Esophagus squamous epithelium (tissue), 5 donors: ENCODE measurements around the gene PCDHGC4. TPM values are rescaled to one million over a fixed set of nuclear protein-coding genes. Genes with fewer than 3 reads are reported as not detected.
A peak's percentile ranks its signal among the peaks of the same experiment; 100 is the strongest.

ENCODE experiments used
- DNase-seq: peaks from one replicate; lab custom pipeline; 2025; lab: John Stamatoyannopoulos, UW
- H3K27ac ChIP-seq, 4 donors: fragments of 200-600 bp; sonication (generic); one replicate each; pipeline ENCODE4 v1.5.1; 2016 to 2019; ENCODE audit warnings: mild to moderate bottlenecking in 1 of 4
- H3K27me3 ChIP-seq, 4 donors: fragments of 200-600 bp; sonication (generic); 1 replicate in 3 of 4; 2 replicates in 1 of 4; pipeline versions ENCODE4 v1.5.1 to v1.6.0; 2017 to 2021; ENCODE audit warnings: antibody characterized with exemption in 1 of 4
- H3K36me3 ChIP-seq, 3 donors: fragments of 200-600 bp; sonication (generic); one replicate each; pipeline ENCODE4 v1.5.1; 2016 to 2019
- H3K4me1 ChIP-seq, 3 donors: fragments of 200-600 bp; sonication (generic); one replicate each; pipeline ENCODE4 v1.5.1; 2017 to 2019
- H3K4me3 ChIP-seq, 4 donors: fragments of 200-600 bp; sonication (generic); 1 replicate in 3 of 4; 2 replicates in 1 of 4; pipeline ENCODE4 v1.5.1; 2016 to 2019; ENCODE audit warnings: mild to moderate bottlenecking in 2 of 4, moderate library complexity in 1 of 4
- H3K9me3 ChIP-seq, 3 donors: fragments of 200-600 bp; sonication (generic); one replicate each; pipeline ENCODE4 v1.5.1; 2016 to 2019
- POLR2A ChIP-seq, 4 donors: fragments of 450-650 bp; IDR thresholded peaks; one replicate each; pipeline ENCODE4 v1.6.1; 2017; ENCODE audit warnings: antibody characterized with exemption in 4 of 4, mild to moderate bottlenecking in 4 of 4, moderate library complexity in 3 of 4
- WGBS, 2 donors: methylation state at CpG; one replicate each; pipeline ENCODE4 v1.1.5; 2018; 5-methylcytosine and 5-hydroxymethylcytosine counted together
- intact Hi-C: fragments of 100-400 bp; cut with DNase I; formaldehyde crosslinking; loops from one replicate; pipeline ENCODE4 v1.15.0; 2022
- total RNA-seq, 4 donors: library from RNA; depleted of rRNA; stranded (reverse); fragments of >200 nt; gene quantifications; one replicate each; pipeline ENCODE4 v1.1.0, GENCODE V29; 2016
- TF ChIP-seq, protein P1 (sequence below), 6 experiments: fragments of 450-650 bp in 4 of 6; fragments of 200-600 bp in 2 of 6; sonication (generic) in 2 of 6; IDR thresholded peaks; one replicate each; pipeline ENCODE4 v1.5.1; 2016 to 2019; ENCODE audit warnings: antibody characterized with exemption in 6 of 6, mild to moderate bottlenecking in 4 of 6, moderate library complexity in 4 of 6
- donor health status: DM: yes; HTN: yes; CAD: no.

PCDHGC4 gene
- total RNA-seq, 4 donors from 2014 or later, result 0.21 to 3.3 (median 2.1) TPM

DNA sequence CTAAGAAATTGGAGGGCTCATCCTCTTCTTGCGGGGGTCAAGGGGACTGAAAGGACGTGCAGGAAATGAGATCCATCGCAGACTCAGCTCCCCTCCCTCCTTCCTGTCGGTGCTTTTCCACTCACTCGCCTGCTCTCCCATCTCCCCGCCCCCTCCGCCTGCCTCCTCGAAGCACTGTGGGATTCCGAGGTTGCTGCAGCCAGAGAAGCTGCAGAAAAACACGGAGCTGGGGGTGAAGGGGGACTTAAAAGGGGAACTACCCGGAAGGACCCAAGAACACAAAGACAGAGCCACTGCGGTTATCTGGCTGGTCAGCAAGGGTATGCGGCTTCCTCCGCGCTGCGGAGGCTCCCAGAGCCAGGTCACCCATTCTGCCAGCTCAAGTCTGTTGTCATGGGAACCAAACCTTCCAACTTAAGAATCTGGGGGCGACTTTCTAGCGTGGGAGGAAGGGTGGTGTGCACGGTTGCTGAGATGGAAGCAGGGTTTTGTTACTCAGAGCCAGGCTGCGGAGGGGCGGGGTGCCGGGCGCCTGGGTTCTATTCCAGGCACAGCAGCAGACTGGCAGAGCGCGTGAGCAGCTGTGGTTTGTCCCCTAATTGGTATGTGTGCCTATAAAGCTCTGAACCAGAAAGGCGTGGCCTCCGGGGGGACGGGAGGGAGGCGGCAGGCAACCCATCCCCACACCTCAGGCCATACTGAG, 28.9 kb downstream of the PCDHGC4 start:
- Histone ChIP-seq H3K27me3 (no peaks in the 10 kb centered on the region), H3K36me3 (peaks cover 0 to 62% (median 8%) of the 10 kb centered on the region in 3 donors), H3K4me3 (peak overlapping the region; percentile 42 to 76 (median 64)), H3K9me3 (no peaks in the 10 kb centered on the region), H3K27ac (peak overlapping the region; percentile 86 to 95 (median 94)), H3K4me1 (peaks cover 21 to 87% (median 55%) of the 10 kb centered on the region in 3 donors)
- DNase-seq, result no peak
- 1 to 7% methylated on average over 8 to 21 of the region's 29 CpGs for WGBS, 2 donors
- intact Hi-C loops, result loop anchor here (5.0 kb wide), 1 partner anchor 36 kb away; the partner anchor contains the start of gene PCDHGC3
- TF ChIP-seq POLR2A (IDR thresholded peaks at IDR 0.05), result no peak
- TF ChIP-seq, protein P1, sequence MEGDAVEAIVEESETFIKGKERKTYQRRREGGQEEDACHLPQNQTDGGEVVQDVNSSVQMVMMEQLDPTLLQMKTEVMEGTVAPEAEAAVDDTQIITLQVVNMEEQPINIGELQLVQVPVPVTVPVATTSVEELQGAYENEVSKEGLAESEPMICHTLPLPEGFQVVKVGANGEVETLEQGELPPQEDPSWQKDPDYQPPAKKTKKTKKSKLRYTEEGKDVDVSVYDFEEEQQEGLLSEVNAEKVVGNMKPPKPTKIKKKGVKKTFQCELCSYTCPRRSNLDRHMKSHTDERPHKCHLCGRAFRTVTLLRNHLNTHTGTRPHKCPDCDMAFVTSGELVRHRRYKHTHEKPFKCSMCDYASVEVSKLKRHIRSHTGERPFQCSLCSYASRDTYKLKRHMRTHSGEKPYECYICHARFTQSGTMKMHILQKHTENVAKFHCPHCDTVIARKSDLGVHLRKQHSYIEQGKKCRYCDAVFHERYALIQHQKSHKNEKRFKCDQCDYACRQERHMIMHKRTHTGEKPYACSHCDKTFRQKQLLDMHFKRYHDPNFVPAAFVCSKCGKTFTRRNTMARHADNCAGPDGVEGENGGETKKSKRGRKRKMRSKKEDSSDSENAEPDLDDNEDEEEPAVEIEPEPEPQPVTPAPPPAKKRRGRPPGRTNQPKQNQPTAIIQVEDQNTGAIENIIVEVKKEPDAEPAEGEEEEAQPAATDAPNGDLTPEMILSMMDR (IDR thresholded peaks at IDR 0.05), result no peak

DNA sequence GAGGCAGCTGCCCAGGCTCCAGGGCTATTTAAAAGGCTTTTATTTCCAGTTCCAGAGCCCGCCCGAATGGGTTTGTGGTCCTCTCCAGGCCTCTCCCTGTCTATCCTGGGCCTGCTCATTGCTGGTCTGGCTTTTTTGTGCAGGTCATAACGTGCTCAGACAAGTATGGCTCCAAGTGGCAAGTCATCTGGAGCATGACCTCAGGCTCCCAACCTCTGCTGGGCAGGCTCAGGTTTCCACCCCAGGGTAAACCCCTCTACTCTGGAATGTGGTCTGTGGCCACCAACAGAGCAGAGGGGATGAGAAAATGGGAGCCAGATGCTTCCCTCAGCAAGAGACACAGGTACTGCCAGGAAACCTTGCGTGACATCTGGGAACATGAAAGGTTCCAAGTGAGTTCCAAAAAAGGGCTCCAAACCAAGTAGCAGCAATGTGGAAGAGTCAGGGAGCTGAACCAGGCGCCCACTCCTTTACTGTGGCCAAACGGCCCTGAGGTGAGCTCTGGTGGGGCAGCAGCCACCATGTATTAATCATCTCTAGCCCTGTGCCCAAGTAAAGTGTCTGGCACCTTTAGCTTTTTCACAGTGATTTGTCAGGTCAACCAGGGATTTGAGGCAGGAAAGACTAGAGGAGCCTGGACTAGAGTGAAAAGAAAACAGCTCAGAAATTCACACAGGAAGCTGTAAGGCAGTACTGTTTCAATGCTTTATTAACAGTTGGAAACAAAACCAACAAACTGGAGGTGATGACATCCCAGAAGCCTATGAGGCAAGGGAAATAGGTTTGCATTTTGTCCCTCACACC, 29.7 kb downstream of the PCDHGC4 start:
- no peak for DNase-seq
- Histone ChIP-seq H3K4me3 (peak overlapping the region in 3 of 4 donors; percentile 63 to 76 (median 66)), H3K4me1 (peaks cover 21 to 87% (median 59%) of the 10 kb centered on the region in 3 donors), H3K27me3 (no peaks in the 10 kb centered on the region), H3K36me3 (peaks cover 0 to 67% (median 8%) of the 10 kb centered on the region in 3 donors), H3K27ac (peak overlapping the region; percentile 86 to 95 (median 94)), H3K9me3 (no peaks in the 10 kb centered on the region)
- WGBS, 2 donors, result 30 to 53% methylated on average over 3 to 5 of the region's 6 CpGs
- TF ChIP-seq, protein P1 (IDR thresholded peaks at IDR 0.05), result no peak
- TF ChIP-seq POLR2A (IDR thresholded peaks at IDR 0.05), result no peak
- intact Hi-C loops, result loop anchor here (5.0 kb wide), 1 partner anchor 37 kb away; the partner anchor contains the start of gene PCDHGC3

DNA sequence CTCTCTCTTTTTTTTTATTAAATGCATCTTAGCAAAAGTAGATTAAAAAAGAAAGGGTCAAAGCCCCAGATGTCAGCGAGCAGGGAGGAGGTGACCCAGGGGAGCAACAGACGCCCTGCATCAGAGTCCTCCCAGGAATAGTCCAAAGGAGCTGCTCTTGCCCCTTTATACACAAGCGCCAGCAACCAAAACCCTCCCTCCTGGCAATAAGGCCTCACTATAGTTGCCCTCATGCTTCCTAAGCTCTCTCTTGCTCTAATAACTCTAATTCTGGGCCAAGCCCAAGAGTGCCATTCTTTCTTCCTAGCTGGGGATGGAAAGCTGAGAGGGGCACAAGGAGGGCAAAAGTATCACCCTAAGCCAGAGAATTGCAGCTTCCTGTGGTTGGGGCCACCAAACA, 30.3 kb downstream of the PCDHGC4 start:
- Histone ChIP-seq H3K27me3 (no peaks in the 10 kb centered on the region), H3K27ac (peak overlapping the region; percentile 86 to 95 (median 94)), H3K9me3 (no peaks in the 10 kb centered on the region), H3K4me1 (peaks cover 26 to 87% (median 64%) of the 10 kb centered on the region in 3 donors), H3K4me3 (no peak overlapping the region), H3K36me3 (peaks cover 0 to 61% (median 8%) of the 10 kb centered on the region in 3 donors)
- intact Hi-C loops, result no loop called here
- no peak for TF ChIP-seq POLR2A (IDR thresholded peaks at IDR 0.05)
- TF ChIP-seq, protein P1 (IDR thresholded peaks at IDR 0.05), result no peak
- 75 to 83% methylated on average over 3 of the region's 3 CpGs for WGBS, 2 donors
- DNase-seq, result no peak

DNA sequence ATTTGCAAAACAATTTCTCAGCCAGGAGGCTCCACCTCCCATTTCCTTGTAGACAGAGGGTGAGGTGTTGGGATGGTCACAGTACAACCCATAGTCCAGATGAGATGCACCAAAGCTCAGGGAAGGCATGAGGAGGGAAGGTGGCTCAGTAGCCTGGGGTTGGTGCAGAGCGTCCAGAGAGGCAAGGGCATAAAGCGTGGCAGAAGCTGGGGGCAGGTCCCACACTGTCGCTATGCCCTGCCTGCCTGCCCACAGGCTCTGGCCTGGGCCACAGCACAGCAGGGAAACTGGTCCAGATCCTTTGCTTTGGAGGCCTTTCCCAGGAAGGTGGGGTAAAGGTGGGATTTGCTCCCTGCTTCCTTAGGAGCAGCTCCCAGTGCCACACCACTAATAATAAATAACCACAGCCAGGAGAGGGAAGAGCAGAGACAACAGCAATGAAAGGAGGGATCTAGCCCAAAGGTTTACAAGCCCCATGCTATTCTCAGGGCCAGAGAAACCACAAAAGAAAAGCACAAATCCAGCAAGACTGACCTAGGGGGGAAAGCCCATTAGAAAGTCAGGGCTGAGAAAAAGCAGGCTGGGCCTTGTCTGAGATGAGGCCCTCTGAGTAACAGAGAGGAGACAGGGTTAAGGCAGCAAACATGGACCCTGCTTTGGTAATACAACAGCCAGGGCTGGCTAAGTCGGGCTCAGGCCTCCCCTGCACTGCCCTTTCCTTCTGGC, 31.3 kb downstream of the PCDHGC4 start:
- peak overlapping the region; percentile 59 to 95 (median 90) for H3K27ac ChIP-seq
- no peaks in the 10 kb centered on the region for H3K27me3 ChIP-seq
- H3K4me3 ChIP-seq, result no peak overlapping the region
- 67 to 90% methylated on average over 2 to 4 of the region's 4 CpGs for WGBS, 2 donors
- no peaks in the 10 kb centered on the region for H3K9me3 ChIP-seq
- TF ChIP-seq POLR2A (IDR thresholded peaks at IDR 0.05), result no peak
- TF ChIP-seq, protein P1 (IDR thresholded peaks at IDR 0.05), result no peak
- peaks cover 35 to 94% (median 73%) of the 10 kb centered on the region in 3 donors for H3K4me1 ChIP-seq
- intact Hi-C loops, result no loop called here
- DNase-seq, result no peak
- H3K36me3 ChIP-seq, result peaks cover 0 to 52% (median 8%) of the 10 kb centered on the region in 3 donors
